ENCODE data around the gene JAG2.

JAG2 gene

DNA sequence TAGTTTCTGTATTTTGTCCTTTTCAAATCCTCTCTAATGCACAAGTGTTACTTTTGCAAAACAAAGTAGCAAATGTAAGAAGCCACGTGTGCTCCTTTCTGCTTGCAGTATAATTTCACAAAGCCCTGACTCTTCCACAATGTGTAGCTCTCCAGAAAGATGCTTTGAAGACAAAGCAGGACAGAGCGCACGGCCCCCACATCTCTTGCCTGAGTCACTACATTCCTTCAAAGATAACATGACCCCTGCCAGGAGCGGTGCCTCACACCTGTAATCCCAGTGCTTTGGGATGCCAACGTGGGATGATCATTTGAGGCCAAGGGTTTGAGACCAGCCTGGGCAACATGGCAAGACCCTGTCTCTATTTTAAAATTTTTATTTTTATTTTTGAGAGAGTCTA is 40.5 kb downstream of the JAG2 start:
- Histone ChIP-seq H3K27ac (ENCODE audit: extremely low read depth, low read depth, low read length) (no peak overlapping the region), H3K9me3 (ENCODE audit: control insufficient read depth, insufficient read depth, low read depth, low read length) (no peaks in the 10 kb centered on the region), H3K36me3 (ENCODE audit: control insufficient read depth in 2 of 2, insufficient read depth in 1 of 2, low read length in 2 of 2) (no peaks in the 10 kb centered on the region), H3K4me3 (ENCODE audit: low read depth, low read length) (no peak overlapping the region), H3K4me1 (ENCODE audit: control insufficient read depth, insufficient read depth, low read length) (no peaks in the 10 kb centered on the region)
- POLR2A ChIA-PET: interaction anchor here (0.7 kb wide), 1 partner anchor 98 kb away, joined by 6 read pairs; no protein-coding TSS in a partner anchor
- TF ChIP-seq YY1 (tag by site-specific recombination; IDR thresholded peaks at IDR 0.05): no peak
- TF ChIP-seq, protein P1, sequence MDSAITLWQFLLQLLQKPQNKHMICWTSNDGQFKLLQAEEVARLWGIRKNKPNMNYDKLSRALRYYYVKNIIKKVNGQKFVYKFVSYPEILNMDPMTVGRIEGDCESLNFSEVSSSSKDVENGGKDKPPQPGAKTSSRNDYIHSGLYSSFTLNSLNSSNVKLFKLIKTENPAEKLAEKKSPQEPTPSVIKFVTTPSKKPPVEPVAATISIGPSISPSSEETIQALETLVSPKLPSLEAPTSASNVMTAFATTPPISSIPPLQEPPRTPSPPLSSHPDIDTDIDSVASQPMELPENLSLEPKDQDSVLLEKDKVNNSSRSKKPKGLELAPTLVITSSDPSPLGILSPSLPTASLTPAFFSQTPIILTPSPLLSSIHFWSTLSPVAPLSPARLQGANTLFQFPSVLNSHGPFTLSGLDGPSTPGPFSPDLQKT (IDR thresholded peaks at IDR 0.05; ENCODE audit: borderline replicate concordance, low read depth, low read length): no peak
- no peak for TF ChIP-seq ZFHX2 (tag by site-specific recombination; conservative IDR thresholded peaks at IDR 0.05)
- TF ChIP-seq, protein P2, sequence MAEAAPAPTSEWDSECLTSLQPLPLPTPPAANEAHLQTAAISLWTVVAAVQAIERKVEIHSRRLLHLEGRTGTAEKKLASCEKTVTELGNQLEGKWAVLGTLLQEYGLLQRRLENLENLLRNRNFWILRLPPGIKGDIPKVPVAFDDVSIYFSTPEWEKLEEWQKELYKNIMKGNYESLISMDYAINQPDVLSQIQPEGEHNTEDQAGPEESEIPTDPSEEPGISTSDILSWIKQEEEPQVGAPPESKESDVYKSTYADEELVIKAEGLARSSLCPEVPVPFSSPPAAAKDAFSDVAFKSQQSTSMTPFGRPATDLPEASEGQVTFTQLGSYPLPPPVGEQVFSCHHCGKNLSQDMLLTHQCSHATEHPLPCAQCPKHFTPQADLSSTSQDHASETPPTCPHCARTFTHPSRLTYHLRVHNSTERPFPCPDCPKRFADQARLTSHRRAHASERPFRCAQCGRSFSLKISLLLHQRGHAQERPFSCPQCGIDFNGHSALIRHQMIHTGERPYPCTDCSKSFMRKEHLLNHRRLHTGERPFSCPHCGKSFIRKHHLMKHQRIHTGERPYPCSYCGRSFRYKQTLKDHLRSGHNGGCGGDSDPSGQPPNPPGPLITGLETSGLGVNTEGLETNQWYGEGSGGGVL (tag by site-specific recombination; IDR thresholded peaks at IDR 0.05): no peak
- no peak for TF ChIP-seq ZNF785 (tag by site-specific recombination; IDR thresholded peaks at IDR 0.05)
- TF ChIP-seq ZNF670 (tag by site-specific recombination; IDR thresholded peaks at IDR 0.05; ENCODE audit: low read depth): no peak
- no peak for TF ChIP-seq ZBTB21 (tag by site-specific recombination; IDR thresholded peaks at IDR 0.05)
- no peak for TF ChIP-seq SP3 (tag by site-specific recombination; IDR thresholded peaks at IDR 0.05)
- no peak for TF ChIP-seq GLI2 (tag by site-specific recombination; IDR thresholded peaks at IDR 0.05; ENCODE audit: borderline replicate concordance, low read depth)
- no peak for TF ChIP-seq ZNF48 (tag by site-specific recombination; IDR thresholded peaks at IDR 0.05)
- no peak for TF ChIP-seq ZNF600 (tag by site-specific recombination; IDR thresholded peaks at IDR 0.05)
- TF ChIP-seq, protein P3, sequence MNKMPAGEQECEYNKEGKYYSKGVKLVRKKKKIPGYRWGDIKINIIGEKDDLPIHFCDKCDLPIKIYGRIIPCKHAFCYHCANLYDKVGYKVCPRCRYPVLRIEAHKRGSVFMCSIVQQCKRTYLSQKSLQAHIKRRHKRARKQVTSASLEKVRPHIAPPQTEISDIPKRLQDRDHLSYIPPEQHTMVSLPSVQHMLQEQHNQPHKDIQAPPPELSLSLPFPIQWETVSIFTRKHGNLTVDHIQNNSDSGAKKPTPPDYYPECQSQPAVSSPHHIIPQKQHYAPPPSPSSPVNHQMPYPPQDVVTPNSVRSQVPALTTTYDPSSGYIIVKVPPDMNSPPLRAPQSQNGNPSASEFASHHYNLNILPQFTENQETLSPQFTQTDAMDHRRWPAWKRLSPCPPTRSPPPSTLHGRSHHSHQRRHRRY (tag by site-specific recombination; IDR thresholded peaks at IDR 0.05): no peak
- TF ChIP-seq ZNF791 (tag by site-specific recombination; IDR thresholded peaks at IDR 0.05): no peak
- no peak for TF ChIP-seq ZNF610 (tag by site-specific recombination; IDR thresholded peaks at IDR 0.05; ENCODE audit: borderline replicate concordance)
- TF ChIP-seq REPIN1 (tag by site-specific recombination; IDR thresholded peaks at IDR 0.05; ENCODE audit: low read depth): no peak
- CTCF ChIA-PET: interaction anchor here (2.1 kb wide), 1 partner anchor 37 kb away, joined by 6 read pairs; no protein-coding TSS in a partner anchor

DNA sequence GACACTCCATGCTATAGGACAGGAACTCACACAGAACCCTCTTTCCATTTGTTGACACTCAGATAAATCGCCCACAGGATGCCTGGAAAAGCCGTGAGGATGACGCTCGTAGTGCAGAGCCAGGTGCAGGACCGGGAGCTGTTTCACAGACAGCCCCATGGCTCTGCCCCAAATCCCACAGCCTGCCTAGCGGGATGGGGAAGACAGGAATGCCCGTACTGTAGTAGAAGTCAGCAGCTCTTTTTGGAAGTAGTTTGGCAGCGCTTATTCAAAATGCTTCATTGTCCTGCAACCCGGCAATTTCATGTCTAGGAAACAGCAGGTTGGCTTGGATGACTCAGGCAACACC is 41.6 kb downstream of the JAG2 start:
- Histone ChIP-seq H3K36me3 (ENCODE audit: control insufficient read depth in 2 of 2, insufficient read depth in 1 of 2, low read length in 2 of 2) (no peaks in the 10 kb centered on the region), H3K9me3 (ENCODE audit: control insufficient read depth, insufficient read depth, low read depth, low read length) (no peaks in the 10 kb centered on the region), H3K4me1 (ENCODE audit: control insufficient read depth, insufficient read depth, low read length) (no peaks in the 10 kb centered on the region), H3K27ac (ENCODE audit: extremely low read depth, low read depth, low read length) (no peak overlapping the region), H3K4me3 (ENCODE audit: low read depth, low read length) (no peak overlapping the region)
- ChIA-PET CTCF (interaction anchor here (2.1 kb wide), 1 partner anchor 36 kb away, joined by 6 read pairs; no protein-coding TSS in a partner anchor), POLR2A (no interaction called here)
- TF ChIP-seq, protein P4, sequence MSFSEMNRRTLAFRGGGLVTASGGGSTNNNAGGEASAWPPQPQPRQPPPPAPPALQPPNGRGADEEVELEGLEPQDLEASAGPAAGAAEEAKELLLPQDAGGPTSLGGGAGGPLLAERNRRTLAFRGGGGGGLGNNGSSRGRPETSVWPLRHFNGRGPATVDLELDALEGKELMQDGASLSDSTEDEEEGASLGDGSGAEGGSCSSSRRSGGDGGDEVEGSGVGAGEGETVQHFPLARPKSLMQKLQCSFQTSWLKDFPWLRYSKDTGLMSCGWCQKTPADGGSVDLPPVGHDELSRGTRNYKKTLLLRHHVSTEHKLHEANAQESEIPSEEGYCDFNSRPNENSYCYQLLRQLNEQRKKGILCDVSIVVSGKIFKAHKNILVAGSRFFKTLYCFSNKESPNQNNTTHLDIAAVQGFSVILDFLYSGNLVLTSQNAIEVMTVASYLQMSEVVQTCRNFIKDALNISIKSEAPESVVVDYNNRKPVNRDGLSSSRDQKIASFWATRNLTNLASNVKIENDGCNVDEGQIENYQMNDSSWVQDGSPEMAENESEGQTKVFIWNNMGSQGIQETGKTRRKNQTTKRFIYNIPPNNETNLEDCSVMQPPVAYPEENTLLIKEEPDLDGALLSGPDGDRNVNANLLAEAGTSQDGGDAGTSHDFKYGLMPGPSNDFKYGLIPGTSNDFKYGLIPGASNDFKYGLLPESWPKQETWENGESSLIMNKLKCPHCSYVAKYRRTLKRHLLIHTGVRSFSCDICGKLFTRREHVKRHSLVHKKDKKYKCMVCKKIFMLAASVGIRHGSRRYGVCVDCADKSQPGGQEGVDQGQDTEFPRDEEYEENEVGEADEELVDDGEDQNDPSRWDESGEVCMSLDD (tag by site-specific recombination; IDR thresholded peaks at IDR 0.05): no peak
- TF ChIP-seq, protein P5, sequence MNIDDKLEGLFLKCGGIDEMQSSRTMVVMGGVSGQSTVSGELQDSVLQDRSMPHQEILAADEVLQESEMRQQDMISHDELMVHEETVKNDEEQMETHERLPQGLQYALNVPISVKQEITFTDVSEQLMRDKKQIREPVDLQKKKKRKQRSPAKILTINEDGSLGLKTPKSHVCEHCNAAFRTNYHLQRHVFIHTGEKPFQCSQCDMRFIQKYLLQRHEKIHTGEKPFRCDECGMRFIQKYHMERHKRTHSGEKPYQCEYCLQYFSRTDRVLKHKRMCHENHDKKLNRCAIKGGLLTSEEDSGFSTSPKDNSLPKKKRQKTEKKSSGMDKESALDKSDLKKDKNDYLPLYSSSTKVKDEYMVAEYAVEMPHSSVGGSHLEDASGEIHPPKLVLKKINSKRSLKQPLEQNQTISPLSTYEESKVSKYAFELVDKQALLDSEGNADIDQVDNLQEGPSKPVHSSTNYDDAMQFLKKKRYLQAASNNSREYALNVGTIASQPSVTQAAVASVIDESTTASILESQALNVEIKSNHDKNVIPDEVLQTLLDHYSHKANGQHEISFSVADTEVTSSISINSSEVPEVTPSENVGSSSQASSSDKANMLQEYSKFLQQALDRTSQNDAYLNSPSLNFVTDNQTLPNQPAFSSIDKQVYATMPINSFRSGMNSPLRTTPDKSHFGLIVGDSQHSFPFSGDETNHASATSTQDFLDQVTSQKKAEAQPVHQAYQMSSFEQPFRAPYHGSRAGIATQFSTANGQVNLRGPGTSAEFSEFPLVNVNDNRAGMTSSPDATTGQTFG (tag by site-specific recombination; IDR thresholded peaks at IDR 0.05; ENCODE audit: borderline replicate concordance): no peak
- TF ChIP-seq, protein P6, sequence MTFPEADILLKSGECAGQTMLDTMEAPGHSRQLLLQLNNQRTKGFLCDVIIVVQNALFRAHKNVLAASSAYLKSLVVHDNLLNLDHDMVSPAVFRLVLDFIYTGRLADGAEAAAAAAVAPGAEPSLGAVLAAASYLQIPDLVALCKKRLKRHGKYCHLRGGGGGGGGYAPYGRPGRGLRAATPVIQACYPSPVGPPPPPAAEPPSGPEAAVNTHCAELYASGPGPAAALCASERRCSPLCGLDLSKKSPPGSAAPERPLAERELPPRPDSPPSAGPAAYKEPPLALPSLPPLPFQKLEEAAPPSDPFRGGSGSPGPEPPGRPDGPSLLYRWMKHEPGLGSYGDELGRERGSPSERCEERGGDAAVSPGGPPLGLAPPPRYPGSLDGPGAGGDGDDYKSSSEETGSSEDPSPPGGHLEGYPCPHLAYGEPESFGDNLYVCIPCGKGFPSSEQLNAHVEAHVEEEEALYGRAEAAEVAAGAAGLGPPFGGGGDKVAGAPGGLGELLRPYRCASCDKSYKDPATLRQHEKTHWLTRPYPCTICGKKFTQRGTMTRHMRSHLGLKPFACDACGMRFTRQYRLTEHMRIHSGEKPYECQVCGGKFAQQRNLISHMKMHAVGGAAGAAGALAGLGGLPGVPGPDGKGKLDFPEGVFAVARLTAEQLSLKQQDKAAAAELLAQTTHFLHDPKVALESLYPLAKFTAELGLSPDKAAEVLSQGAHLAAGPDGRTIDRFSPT (tag by site-specific recombination; IDR thresholded peaks at IDR 0.05): no peak
- TF ChIP-seq ZNF202 (tag by site-specific recombination; IDR thresholded peaks at IDR 0.05; ENCODE audit: borderline replicate concordance) (no peak), SALL2 (tag by site-specific recombination; IDR thresholded peaks at IDR 0.05; ENCODE audit: borderline replicate concordance) (no peak), ZNF311 (tag by site-specific recombination; IDR thresholded peaks at IDR 0.05; ENCODE audit: borderline replicate concordance) (no peak), ZNF324 (tag by site-specific recombination; IDR thresholded peaks at IDR 0.05) (no peak), GLIS1 (tag by site-specific recombination; IDR thresholded peaks at IDR 0.05) (no peak), GLI4 (tag by site-specific recombination; IDR thresholded peaks at IDR 0.05) (no peak)
